GM12878 (cell line): ENCODE measurements around the gene DHRS7C. TPM values are rescaled to one million over a fixed set of nuclear protein-coding genes. Genes with fewer than 3 reads are reported as not detected.

Source experiments
- ATAC-seq: fragments of 200-7000 bp; cut with Tn5 transposase; 3 replicates; pipeline ENCODE4 v1.9.1; 2020; ENCODE audit warnings: mild to moderate bottlenecking, moderate library complexity
- BruUV-seq: library from RNA; stranded (reverse); fragments of 400-500 nt; replicated peaks from 2 replicates; lab custom pipeline; 2021; lab: Mats Ljungman, UMichigan
- CTCF ChIA-PET: fragments of 300-600 bp; sonication (Branson Sonifier 250); formaldehyde crosslinking; extraction: SDS; loops from one replicate; lab custom pipeline; 2021; ENCODE audit warnings: inconsistent platforms; lab: Yijun Ruan, JAX
- POLR2A ChIA-PET: fragments of 350-600 bp; formaldehyde crosslinking; extraction: SDS; loops from one replicate; lab custom pipeline; 2021; ENCODE audit warnings: inconsistent platforms; lab: Charles Lee
- RAD21 ChIA-PET: fragments of 300-600 bp; sonication (Branson Sonifier 250); formaldehyde crosslinking; loops from one replicate; lab custom pipeline; 2023; ENCODE audit warnings: antibody characterized with exemption; ENCODE audit not compliant: unreplicated experiment; lab: Charles Lee
- SMC1A ChIA-PET: fragments of 300-600 bp; sonication (Branson Sonifier 250); formaldehyde crosslinking; loops from one replicate; lab custom pipeline; 2023; ENCODE audit not compliant: unreplicated experiment, uncharacterized antibody; lab: Charles Lee
- DNase-seq: peaks from one replicate; pipeline ENCODE4 v3.0.0-alpha.2; 2011; ENCODE audit warnings: low read depth, low spot score
- FAIRE-seq: peaks from 3 replicates; lab custom pipeline; 2011; peaks lifted over from hg19 to GRCh38; lab: Jason Lieb, UNC
- H2AFZ ChIP-seq: 2 replicates; pipeline ENCODE4 v1.6.0; 2011; ENCODE audit warnings: low read depth, low read length, control low read depth; ENCODE audit not compliant: control insufficient read depth
- H3K27ac ChIP-seq: 2 replicates; pipeline ENCODE4 v1.5.1; 2011; ENCODE audit warnings: control low read depth; ENCODE audit not compliant: control insufficient read depth, insufficient read depth
- H3K27me3 ChIP-seq, 2 experiments: replicated peaks in 1 of 2; 2 replicates each; pipeline versions ENCODE4 v1.6.0 to v1.6.1; 2011; ENCODE audit warnings: low read length in 1 of 2; ENCODE audit not compliant: control insufficient read depth in 2 of 2, insufficient read depth in 2 of 2
- H3K36me3 ChIP-seq, 2 experiments: 2 replicates each; pipeline ENCODE4 v1.5.1; 2011; ENCODE audit warnings: low read length in 1 of 2; ENCODE audit not compliant: control insufficient read depth in 2 of 2, insufficient read depth in 2 of 2
- H3K4me1 ChIP-seq: 2 replicates; pipeline ENCODE4 v1.6.1; 2011; ENCODE audit warnings: mild to moderate bottlenecking, low read length, moderate library complexity, mixed read lengths; ENCODE audit not compliant: control insufficient read depth, insufficient read depth
- H3K4me2 ChIP-seq: 2 replicates; pipeline ENCODE4 v1.6.0; 2011; ENCODE audit warnings: control low read depth; ENCODE audit not compliant: control insufficient read depth, insufficient read depth
- H3K4me3 ChIP-seq: fragments of 200-600 bp; sonication (generic); 2 replicates; pipeline ENCODE4 v1.5.1; 2016
- H3K79me2 ChIP-seq: 2 replicates; pipeline ENCODE4 v1.6.0; 2011; ENCODE audit warnings: low read length; ENCODE audit not compliant: control insufficient read depth, insufficient read depth
- H3K9ac ChIP-seq: 2 replicates; pipeline ENCODE4 v1.8.0; 2011; ENCODE audit warnings: low read length, control low read depth, mixed read lengths; ENCODE audit not compliant: control insufficient read depth, insufficient read depth
- H3K9me3 ChIP-seq: replicated peaks from 3 replicates; pipeline ENCODE4 v1.5.1; 2011; ENCODE audit warnings: mild to moderate bottlenecking, low read length; ENCODE audit not compliant: control insufficient read depth, insufficient read depth
- H4K20me1 ChIP-seq: 2 replicates; pipeline ENCODE4 v1.6.0; 2011; ENCODE audit not compliant: control insufficient read depth, insufficient read depth
- CHD1 ChIP-seq: IDR thresholded peaks from 2 replicates; pipeline ENCODE4 v1.6.1; 2012; ENCODE audit warnings: low read depth, low read length, improper control_type of control experiment
- DPF2 ChIP-seq: fragments of 450-650 bp; IDR thresholded peaks from 2 replicates; pipeline ENCODE4 v1.6.1; 2017; ENCODE audit warnings: mild to moderate bottlenecking
- FOXM1 ChIP-seq: IDR thresholded peaks from 2 replicates; pipeline ENCODE4 v1.6.1; 2012; ENCODE audit warnings: low read depth, mild to moderate bottlenecking, inconsistent platforms, low read length, moderate library complexity
- HCFC1 ChIP-seq: fragments of 150-350 bp; IDR thresholded peaks from 2 replicates; pipeline ENCODE4 v1.6.1; 2014; ENCODE audit warnings: low read length
- IKZF1 ChIP-seq: fragments of 450-650 bp; conservative IDR thresholded peaks from 2 replicates; pipeline ENCODE4 v1.6.1; 2017; ENCODE audit warnings: antibody characterized with exemption, mild to moderate bottlenecking
- NFIC ChIP-seq: IDR thresholded peaks from 2 replicates; pipeline ENCODE4 v1.6.1; 2012; ENCODE audit warnings: low read depth, mild to moderate bottlenecking, inconsistent platforms, low read length, moderate library complexity
- NR2F1 ChIP-seq: fragments of 450-650 bp; conservative IDR thresholded peaks from 2 replicates; pipeline ENCODE4 v1.6.1; 2017; ENCODE audit warnings: mild to moderate bottlenecking
- PAX8 ChIP-seq: fragments of 450-650 bp; IDR thresholded peaks from 2 replicates; pipeline ENCODE4 v1.6.1; 2017; ENCODE audit warnings: mild to moderate bottlenecking, moderate library complexity
- POLR2A ChIP-seq: IDR thresholded peaks from 2 replicates; pipeline ENCODE4 v1.6.1; 2011; ENCODE audit warnings: low read depth, mild to moderate bottlenecking, low read length
- RBBP5 ChIP-seq: fragments of 200-600 bp; sonication (generic); conservative IDR thresholded peaks from 2 replicates; pipeline ENCODE4 v1.6.1; 2016
- RCOR1 ChIP-seq: conservative IDR thresholded peaks from 2 replicates; pipeline ENCODE4 v1.6.1; 2012; ENCODE audit warnings: low read depth, low read length, improper control_type of control experiment
- SP1 ChIP-seq: IDR thresholded peaks from one replicate; pipeline ENCODE4 v1.6.1; 2011; ENCODE audit warnings: low read depth, low read length
- SUPT20H ChIP-seq: IDR thresholded peaks from 2 replicates; pipeline ENCODE4 v1.6.1; 2011; ENCODE audit warnings: low read depth, mild to moderate bottlenecking, low read length, moderate library complexity, borderline replicate concordance; ENCODE audit not compliant: control insufficient read depth
- ZZZ3 ChIP-seq: IDR thresholded peaks from 2 replicates; pipeline ENCODE4 v1.6.1; 2011; ENCODE audit warnings: low read depth; ENCODE audit not compliant: control insufficient read depth, insufficient read length
- WGBS: methylation state at CpG from one replicate; pipeline ENCODE4 v1.1.6; 2016; ENCODE audit warnings: low lambda C conversion rate; ENCODE audit not compliant: insufficient replicate concordance, insufficient coverage; ENCODE audit errors: missing lambda C conversion rate; 5-methylcytosine and 5-hydroxymethylcytosine counted together
- in situ Hi-C: fragments of 300-500 bp; cut with MboI; formaldehyde crosslinking; loops from 9 replicates; pipeline ENCODE4 v1.14.3; 2018; ENCODE audit warnings: mixed read lengths
- intact Hi-C: fragments of 100-400 bp; cut with micrococcal nuclease; formaldehyde crosslinking; loops from one replicate; pipeline ENCODE4 v1.14.2; 2022; ENCODE audit not compliant: unreplicated experiment
- polyA plus RNA-seq, 11 experiments: library from polyadenylated mRNA; depleted of rRNA in 4 of 11; unstranded in 6 of 11; stranded (reverse) in 5 of 11; fragments of >200 nt; fragmentation: Nextera tagmentation in 4 of 11; fragmentation: Illumina TruSeq in 1 of 11; extraction: Ambion mirVana in 4 of 11; extraction: Trizol in 1 of 11; gene quantifications; 1 replicate in 1 of 11; 2 replicates in 10 of 11; pipeline versions ENCODE4 v1.2.1 to v1.2.3, GENCODE V29; 2011 to 2016; ENCODE audit warnings: inconsistent platforms in 2 of 11, missing spikeins in 2 of 11, low read depth in 1 of 11
- total RNA-seq, 4 experiments: library from RNA; depleted of rRNA in 3 of 4; stranded (reverse); fragments of >200 nt in 3 of 4; fragmentation: Illumina TruSeq in 1 of 4; extraction: Trizol in 1 of 4; gene quantifications; 2 replicates each; pipeline versions ENCODE4 v1.2.1 to v1.2.3, GENCODE V29; 2013 to 2021
- TF ChIP-seq, protein P1 (sequence below): fragments of 450-650 bp; IDR thresholded peaks from 2 replicates; pipeline ENCODE4 v1.6.1; 2017; ENCODE audit warnings: mild to moderate bottlenecking, moderate library complexity
- TF ChIP-seq, protein P2 (sequence below): fragments of 450-650 bp; formaldehyde crosslinking; IDR thresholded peaks from 2 replicates; pipeline ENCODE4 v1.4.0; 2020; ENCODE audit warnings: mild to moderate bottlenecking, moderate library complexity

Gene DHRS7C
- total and polyA plus RNA-seq, 10 of the 15 experiments (the other 5 are each of a cell fraction or from before 2014, with no cell fraction given), result not detected

DNA sequence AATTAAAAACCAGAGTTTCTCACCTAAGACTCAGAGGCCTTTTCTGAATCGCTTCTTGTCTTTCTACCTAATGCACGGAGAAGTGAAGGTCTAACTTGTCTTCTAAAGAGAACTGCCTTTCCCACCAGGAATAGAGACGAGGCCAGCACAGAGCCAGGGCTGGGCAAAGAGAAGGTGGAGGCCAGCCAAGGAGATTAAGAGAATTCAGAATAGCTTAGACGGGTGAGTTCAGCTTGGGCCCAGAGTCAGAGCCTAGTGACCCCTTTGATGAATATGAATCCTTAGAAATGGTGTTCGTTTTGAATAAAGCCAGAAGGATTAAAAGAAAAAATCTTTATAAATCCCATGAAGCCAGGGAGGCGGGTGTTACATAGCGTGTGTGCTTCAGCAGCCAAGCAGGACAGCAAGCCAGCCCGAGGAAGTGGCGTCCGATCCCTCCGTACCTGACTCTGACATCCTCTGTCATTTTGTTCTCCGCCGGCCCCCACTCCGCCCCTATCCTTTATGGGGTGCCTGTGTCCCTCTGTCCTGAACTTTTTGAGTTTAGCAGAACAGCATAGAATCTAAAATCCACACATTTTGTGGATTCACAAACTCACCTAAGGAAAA is 23.0 kb upstream of the DHRS7C start:
- WGBS, result 54% methylated on average over 14 of the region's 14 CpGs
- Histone ChIP-seq H3K4me1 (no peaks in the 10 kb centered on the region), H3K4me2 (no peak overlapping the region), H3K27ac (no peak overlapping the region), H4K20me1 (no peaks in the 10 kb centered on the region), H3K79me2 (no peaks in the 10 kb centered on the region), H3K9ac (no peak overlapping the region), H3K9me3 (no peaks in the 10 kb centered on the region), H3K27me3 (no peaks in the 10 kb centered on the region), H3K36me3 (no peaks in the 10 kb centered on the region), H3K4me3 (no peak overlapping the region), H2AFZ (no peak overlapping the region)
- BruUV-seq, result no TSS peak
- ChIA-PET POLR2A (no interaction called here), CTCF (no interaction called here), RAD21 (no interaction called here), SMC1A (no interaction called here)
- DNase-seq, result no peak
- intact Hi-C loops, result no loop called here
- no peak for FAIRE-seq
- TF ChIP-seq RCOR1, result no peak
- TF ChIP-seq, protein P1, sequence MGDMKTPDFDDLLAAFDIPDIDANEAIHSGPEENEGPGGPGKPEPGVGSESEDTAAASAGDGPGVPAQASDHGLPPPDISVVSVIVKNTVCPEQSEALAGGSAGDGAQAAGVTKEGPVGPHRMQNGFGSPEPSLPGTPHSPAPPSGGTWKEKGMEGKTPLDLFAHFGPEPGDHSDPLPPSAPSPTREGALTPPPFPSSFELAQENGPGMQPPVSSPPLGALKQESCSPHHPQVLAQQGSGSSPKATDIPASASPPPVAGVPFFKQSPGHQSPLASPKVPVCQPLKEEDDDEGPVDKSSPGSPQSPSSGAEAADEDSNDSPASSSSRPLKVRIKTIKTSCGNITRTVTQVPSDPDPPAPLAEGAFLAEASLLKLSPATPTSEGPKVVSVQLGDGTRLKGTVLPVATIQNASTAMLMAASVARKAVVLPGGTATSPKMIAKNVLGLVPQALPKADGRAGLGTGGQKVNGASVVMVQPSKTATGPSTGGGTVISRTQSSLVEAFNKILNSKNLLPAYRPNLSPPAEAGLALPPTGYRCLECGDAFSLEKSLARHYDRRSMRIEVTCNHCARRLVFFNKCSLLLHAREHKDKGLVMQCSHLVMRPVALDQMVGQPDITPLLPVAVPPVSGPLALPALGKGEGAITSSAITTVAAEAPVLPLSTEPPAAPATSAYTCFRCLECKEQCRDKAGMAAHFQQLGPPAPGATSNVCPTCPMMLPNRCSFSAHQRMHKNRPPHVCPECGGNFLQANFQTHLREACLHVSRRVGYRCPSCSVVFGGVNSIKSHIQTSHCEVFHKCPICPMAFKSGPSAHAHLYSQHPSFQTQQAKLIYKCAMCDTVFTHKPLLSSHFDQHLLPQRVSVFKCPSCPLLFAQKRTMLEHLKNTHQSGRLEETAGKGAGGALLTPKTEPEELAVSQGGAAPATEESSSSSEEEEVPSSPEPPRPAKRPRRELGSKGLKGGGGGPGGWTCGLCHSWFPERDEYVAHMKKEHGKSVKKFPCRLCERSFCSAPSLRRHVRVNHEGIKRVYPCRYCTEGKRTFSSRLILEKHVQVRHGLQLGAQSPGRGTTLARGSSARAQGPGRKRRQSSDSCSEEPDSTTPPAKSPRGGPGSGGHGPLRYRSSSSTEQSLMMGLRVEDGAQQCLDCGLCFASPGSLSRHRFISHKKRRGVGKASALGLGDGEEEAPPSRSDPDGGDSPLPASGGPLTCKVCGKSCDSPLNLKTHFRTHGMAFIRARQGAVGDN, result no peak
- no peak for TF ChIP-seq POLR2A
- no peak for TF ChIP-seq NFIC
- TF ChIP-seq, protein P2, sequence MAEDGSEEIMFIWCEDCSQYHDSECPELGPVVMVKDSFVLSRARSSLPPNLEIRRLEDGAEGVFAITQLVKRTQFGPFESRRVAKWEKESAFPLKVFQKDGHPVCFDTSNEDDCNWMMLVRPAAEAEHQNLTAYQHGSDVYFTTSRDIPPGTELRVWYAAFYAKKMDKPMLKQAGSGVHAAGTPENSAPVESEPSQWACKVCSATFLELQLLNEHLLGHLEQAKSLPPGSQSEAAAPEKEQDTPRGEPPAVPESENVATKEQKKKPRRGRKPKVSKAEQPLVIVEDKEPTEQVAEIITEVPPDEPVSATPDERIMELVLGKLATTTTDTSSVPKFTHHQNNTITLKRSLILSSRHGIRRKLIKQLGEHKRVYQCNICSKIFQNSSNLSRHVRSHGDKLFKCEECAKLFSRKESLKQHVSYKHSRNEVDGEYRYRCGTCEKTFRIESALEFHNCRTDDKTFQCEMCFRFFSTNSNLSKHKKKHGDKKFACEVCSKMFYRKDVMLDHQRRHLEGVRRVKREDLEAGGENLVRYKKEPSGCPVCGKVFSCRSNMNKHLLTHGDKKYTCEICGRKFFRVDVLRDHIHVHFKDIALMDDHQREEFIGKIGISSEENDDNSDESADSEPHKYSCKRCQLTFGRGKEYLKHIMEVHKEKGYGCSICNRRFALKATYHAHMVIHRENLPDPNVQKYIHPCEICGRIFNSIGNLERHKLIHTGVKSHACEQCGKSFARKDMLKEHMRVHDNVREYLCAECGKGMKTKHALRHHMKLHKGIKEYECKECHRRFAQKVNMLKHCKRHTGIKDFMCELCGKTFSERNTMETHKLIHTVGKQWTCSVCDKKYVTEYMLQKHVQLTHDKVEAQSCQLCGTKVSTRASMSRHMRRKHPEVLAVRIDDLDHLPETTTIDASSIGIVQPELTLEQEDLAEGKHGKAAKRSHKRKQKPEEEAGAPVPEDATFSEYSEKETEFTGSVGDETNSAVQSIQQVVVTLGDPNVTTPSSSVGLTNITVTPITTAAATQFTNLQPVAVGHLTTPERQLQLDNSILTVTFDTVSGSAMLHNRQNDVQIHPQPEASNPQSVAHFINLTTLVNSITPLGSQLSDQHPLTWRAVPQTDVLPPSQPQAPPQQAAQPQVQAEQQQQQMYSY, result no peak
- no peak for TF ChIP-seq NR2F1
- TF ChIP-seq IKZF1, result no peak
- TF ChIP-seq ZZZ3, result no peak
- TF ChIP-seq RBBP5, result no peak
- TF ChIP-seq SP1, result no peak
- TF ChIP-seq DPF2, result no peak
- TF ChIP-seq PAX8, result no peak
- TF ChIP-seq SUPT20H, result no peak
- TF ChIP-seq HCFC1, result no peak
- no peak for TF ChIP-seq FOXM1
- TF ChIP-seq CHD1, result no peak
- no peak for ATAC-seq
- in situ Hi-C loops, result no loop called here
